Sigmoid colon (tissue), 7 donors: ENCODE data around the gene GSG1L. TPM values are rescaled to one million over a fixed set of nuclear protein-coding genes. Genes with fewer than 3 reads are reported as not detected.
"Not testable (repeated sequence)": the region's sequence is repeated elsewhere in the genome, so short reads cannot be mapped to it uniquely, and the experiment has no call there.

ENCODE experiments used
- DNase-seq: peaks from one replicate; pipeline ENCODE4 v3.0.0-alpha.2; 2019
- H3K27ac ChIP-seq, 4 donors: fragments of 200-600 bp; sonication (generic); one replicate each; pipeline ENCODE4 v1.5.1; 2016 to 2019; ENCODE audit warnings: mild to moderate bottlenecking in 1 of 4
- H3K27me3 ChIP-seq, 3 donors: fragments of 200-600 bp; sonication (generic); one replicate each; pipeline ENCODE4 v1.5.1; 2019; ENCODE audit warnings: mild to moderate bottlenecking in 1 of 3
- H3K36me3 ChIP-seq, 4 donors: fragments of 200-600 bp; sonication (generic); one replicate each; pipeline ENCODE4 v1.5.1; 2016 to 2019
- H3K4me1 ChIP-seq, 4 donors: fragments of 200-600 bp; sonication (generic); one replicate each; pipeline ENCODE4 v1.5.1; 2017 to 2019
- H3K4me3 ChIP-seq, 4 donors: fragments of 200-600 bp; sonication (generic); one replicate each; pipeline ENCODE4 v1.5.1; 2017 to 2019; ENCODE audit warnings: mild to moderate bottlenecking in 2 of 4, moderate library complexity in 1 of 4
- H3K9me3 ChIP-seq, 4 donors: fragments of 200-600 bp in 3 of 4; sonication (generic) in 3 of 4; one replicate each; pipeline versions ENCODE4 v1.5.1 to v1.6.1; 2013 to 2019
- EP300 ChIP-seq, 4 donors: sonication (generic); formaldehyde crosslinking; IDR thresholded peaks; one replicate each; pipeline ENCODE4 v1.6.1; 2017; ENCODE audit warnings: antibody characterized with exemption in 4 of 4
- POLR2A ChIP-seq, 2 donors: fragments of 450-650 bp; IDR thresholded peaks; one replicate each; pipeline ENCODE4 v1.6.1; 2016; ENCODE audit warnings: antibody characterized with exemption in 2 of 2, mild to moderate bottlenecking in 2 of 2, moderate library complexity in 2 of 2
- POLR2AphosphoS5 ChIP-seq, 4 donors: sonication (generic); formaldehyde crosslinking; IDR thresholded peaks; one replicate each; pipeline ENCODE4 v1.6.1; 2017; ENCODE audit warnings: antibody characterized with exemption in 4 of 4
- WGBS, 2 donors: extraction: QIAGEN DNeasy Blood & Tissue Kit; methylation state at CpG; one replicate each; pipeline ENCODE4 v1.1.7; 2013; 5-methylcytosine and 5-hydroxymethylcytosine counted together
- intact Hi-C: fragments of 100-400 bp; cut with DNase I; formaldehyde crosslinking; loops from one replicate; pipeline ENCODE4 v1.15.1; 2023
- polyA plus RNA-seq, 3 donors: library from polyadenylated mRNA; stranded (reverse); fragments of 200-250 nt; gene quantifications; one replicate each; pipeline ENCODE4 v1.2.3, GENCODE V29; 2013
- total RNA-seq, 4 donors: library from RNA; depleted of rRNA; stranded (reverse); fragments of >200 nt; gene quantifications; one replicate each; pipeline ENCODE4 v1.1.0, GENCODE V29; 2016
- TF ChIP-seq, protein P1 (sequence below), 4 experiments: fragments of 450-650 bp in 3 of 4; fragments of 200-600 bp in 1 of 4; IDR thresholded peaks; one replicate each; pipeline ENCODE4 v1.5.1; 2016 to 2019; ENCODE audit warnings: antibody characterized with exemption in 4 of 4, mild to moderate bottlenecking in 3 of 4, moderate library complexity in 2 of 4
- donor health status: healthy with polysubstance abuse.
- donor health status: Bipolar disorder and iron deficiency.
- donor health status: healthy.

Gene GSG1L
- total and polyA plus RNA-seq, 7 donors: 0.25 to 0.66 (median 0.36) TPM; not detected in 2

GRCh38 chr16:27890006-27890405, 173.5 kb downstream of the GSG1L start:
- intact Hi-C loops: no loop called here
- TF ChIP-seq POLR2A (IDR thresholded peaks at IDR 0.05) (no peak), EP300 (IDR thresholded peaks at IDR 0.05) (no peak), POLR2AphosphoS5 (IDR thresholded peaks at IDR 0.05) (no peak)
- TF ChIP-seq, protein P1, sequence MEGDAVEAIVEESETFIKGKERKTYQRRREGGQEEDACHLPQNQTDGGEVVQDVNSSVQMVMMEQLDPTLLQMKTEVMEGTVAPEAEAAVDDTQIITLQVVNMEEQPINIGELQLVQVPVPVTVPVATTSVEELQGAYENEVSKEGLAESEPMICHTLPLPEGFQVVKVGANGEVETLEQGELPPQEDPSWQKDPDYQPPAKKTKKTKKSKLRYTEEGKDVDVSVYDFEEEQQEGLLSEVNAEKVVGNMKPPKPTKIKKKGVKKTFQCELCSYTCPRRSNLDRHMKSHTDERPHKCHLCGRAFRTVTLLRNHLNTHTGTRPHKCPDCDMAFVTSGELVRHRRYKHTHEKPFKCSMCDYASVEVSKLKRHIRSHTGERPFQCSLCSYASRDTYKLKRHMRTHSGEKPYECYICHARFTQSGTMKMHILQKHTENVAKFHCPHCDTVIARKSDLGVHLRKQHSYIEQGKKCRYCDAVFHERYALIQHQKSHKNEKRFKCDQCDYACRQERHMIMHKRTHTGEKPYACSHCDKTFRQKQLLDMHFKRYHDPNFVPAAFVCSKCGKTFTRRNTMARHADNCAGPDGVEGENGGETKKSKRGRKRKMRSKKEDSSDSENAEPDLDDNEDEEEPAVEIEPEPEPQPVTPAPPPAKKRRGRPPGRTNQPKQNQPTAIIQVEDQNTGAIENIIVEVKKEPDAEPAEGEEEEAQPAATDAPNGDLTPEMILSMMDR (IDR thresholded peaks at IDR 0.05): no peak
- no peak overlapping the region for H3K27ac ChIP-seq
- no peaks in the 10 kb centered on the region for H3K36me3 ChIP-seq
- no peak overlapping the region for H3K4me3 ChIP-seq
- no peak for DNase-seq
- peaks cover 0 to 19% (median 0%) of the 10 kb centered on the region in 3 donors for H3K27me3 ChIP-seq
- no peaks in the 10 kb centered on the region for H3K4me1 ChIP-seq
- H3K9me3 ChIP-seq: no peaks in the 10 kb centered on the region
- 88 to 92% methylated on average over 6 of the region's 6 CpGs for WGBS, 2 donors

DNA sequence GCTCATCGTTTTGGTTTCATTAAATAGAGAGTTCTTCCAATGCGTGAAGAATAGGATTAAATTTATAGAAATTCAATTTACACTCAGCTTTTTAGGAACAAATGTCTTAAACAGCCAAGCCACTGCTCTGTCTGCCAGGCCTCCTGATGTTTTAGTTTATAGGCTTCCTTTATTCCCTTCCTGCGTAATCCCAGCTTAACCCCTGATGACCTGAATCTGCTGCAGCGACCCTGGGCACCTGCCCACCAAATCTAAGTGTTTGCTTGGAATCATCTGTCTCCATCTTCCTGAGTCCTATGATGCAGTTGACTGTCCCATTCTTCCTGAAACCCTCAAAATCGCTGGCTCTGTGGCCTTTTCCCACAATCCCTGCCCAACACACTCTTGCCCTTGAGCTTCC, 179.9 kb downstream of the GSG1L start:
- TF ChIP-seq, protein P1 (IDR thresholded peaks at IDR 0.05): no peak
- TF ChIP-seq POLR2AphosphoS5 (IDR thresholded peaks at IDR 0.05) (no peak), EP300 (IDR thresholded peaks at IDR 0.05) (no peak), POLR2A (IDR thresholded peaks at IDR 0.05) (no peak)
- DNase-seq: no peak
- Histone ChIP-seq H3K4me1 (no peaks in the 10 kb centered on the region), H3K9me3 (no peaks in the 10 kb centered on the region), H3K4me3 (no peak overlapping the region), H3K27me3 (no peaks in the 10 kb centered on the region), H3K36me3 (no peaks in the 10 kb centered on the region), H3K27ac (no peak overlapping the region)
- WGBS, 2 donors: 69 to 70% methylated on average over 5 of the region's 5 CpGs
- intact Hi-C loops: no loop called here

- intact Hi-C loops: no loop called here
- H3K27me3 ChIP-seq: no peaks in the 10 kb centered on the region
- TF ChIP-seq, protein P1 (IDR thresholded peaks at IDR 0.05): no peak
- TF ChIP-seq POLR2A (IDR thresholded peaks at IDR 0.05) (no peak), POLR2AphosphoS5 (IDR thresholded peaks at IDR 0.05) (no peak), EP300 (IDR thresholded peaks at IDR 0.05) (no peak)
Observed at GRCh38 chr16:27880287-27880686, 183.2 kb downstream of the GSG1L start.

DNA sequence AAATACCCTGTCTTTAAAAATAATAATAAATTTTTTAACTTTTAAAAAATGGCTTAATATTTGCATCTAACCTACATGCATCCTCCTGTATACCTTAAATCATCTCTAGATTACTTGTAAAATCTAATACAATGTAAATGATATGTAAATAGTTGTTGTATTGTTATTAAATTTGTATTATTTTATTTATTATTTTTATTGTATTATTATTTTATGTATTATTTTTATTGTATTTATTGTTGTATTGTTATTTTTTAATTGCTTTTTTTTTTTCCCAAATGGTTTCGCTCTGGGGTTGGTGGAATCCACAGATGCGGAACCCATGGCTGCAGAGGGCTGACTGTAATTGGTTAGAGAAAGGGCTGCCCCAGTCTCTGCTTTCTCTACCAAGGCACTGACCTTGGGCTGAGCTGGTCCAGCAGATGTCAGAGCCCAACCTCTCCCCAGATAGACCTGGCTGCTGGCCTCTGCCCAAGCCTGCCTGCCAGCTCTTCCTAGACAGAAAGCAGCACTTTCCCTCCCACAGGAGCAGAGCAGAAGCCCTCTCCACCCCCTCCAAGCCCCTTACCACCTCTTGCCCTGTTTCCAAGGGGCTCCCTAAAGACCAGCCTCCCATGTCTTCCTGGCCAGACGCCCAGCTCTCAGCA, 183.8 kb downstream of the GSG1L start:
- Histone ChIP-seq H3K27me3 (no peaks in the 10 kb centered on the region), H3K4me1 (no peaks in the 10 kb centered on the region), H3K36me3 (no peaks in the 10 kb centered on the region), H3K9me3 (peaks cover 0 to 5% (median under 1%) of the 10 kb centered on the region in 4 donors), H3K4me3 (no peak overlapping the region), H3K27ac (no peak overlapping the region)
- DNase-seq: no peak
- intact Hi-C loops: no loop called here
- WGBS, 2 donors: 74 to 81% methylated on average over 3 of the region's 3 CpGs
- no peak for TF ChIP-seq POLR2A (IDR thresholded peaks at IDR 0.05)
- TF ChIP-seq, protein P1 (IDR thresholded peaks at IDR 0.05): no peak
- TF ChIP-seq EP300 (IDR thresholded peaks at IDR 0.05): no peak
- TF ChIP-seq POLR2AphosphoS5 (IDR thresholded peaks at IDR 0.05): no peak

More at GRCh38 chr16:27880287-27880686, 183.2 kb downstream of the GSG1L start:
- no peaks in the 10 kb centered on the region for H3K36me3 ChIP-seq
- WGBS, 2 donors: 34 to 59% methylated on average over 2 of the region's 2 CpGs
- no peaks in the 10 kb centered on the region for H3K4me1 ChIP-seq
- H3K9me3 ChIP-seq: peaks cover 0 to 5% (median 0%) of the 10 kb centered on the region in 4 donors
- H3K4me3 ChIP-seq: no peak overlapping the region
- no peak for DNase-seq
- no peak overlapping the region for H3K27ac ChIP-seq

- H3K9me3 ChIP-seq, DNase-seq, H3K27ac ChIP-seq, H3K4me3 ChIP-seq, intact Hi-C loops, H3K4me1 ChIP-seq, H3K27me3 ChIP-seq, H3K36me3 ChIP-seq: not testable (repeated sequence)
- 95 to 100% methylated on average over 1 of the region's 1 CpG for WGBS, 2 donors
Observed at GRCh38 chr16:27872627-27873026, 190.9 kb downstream of the GSG1L start.
